GM10266 (cell line): Measurements from ENCODE around the gene NUDT8.

Source experiments
- DNase-seq: peaks from one replicate; pipeline ENCODE4 v3.0.0; 2012; ENCODE audit errors: extremely low spot score
- TF ChIP-seq, protein P1 (sequence below): IDR thresholded peaks from 2 replicates; pipeline ENCODE4 v1.5.1; 2012; ENCODE audit warnings: mild to moderate bottlenecking, low read depth; ENCODE audit not compliant: control insufficient read depth, insufficient read depth; ENCODE audit errors: missing control alignments

NUDT8 gene

DNA sequence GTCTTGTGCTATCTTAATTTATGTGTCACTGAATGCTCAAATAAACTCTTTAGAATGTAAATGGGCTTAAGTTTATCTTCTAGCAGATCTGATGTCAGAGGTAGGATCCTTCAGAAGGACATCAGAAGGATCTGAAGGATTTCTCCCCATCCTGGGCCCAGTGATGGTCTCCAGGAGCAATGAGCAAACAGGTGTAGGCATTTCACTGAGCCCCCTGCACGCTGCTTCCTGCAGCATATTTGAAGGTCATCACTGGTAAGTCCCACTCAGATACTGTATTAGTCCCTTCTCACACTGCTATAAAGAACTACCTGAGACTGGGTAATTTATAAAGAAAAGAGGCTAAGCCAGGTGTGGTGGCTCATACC lies 41.6 kb downstream of the NUDT8 start:
- DNase-seq, result no peak
- TF ChIP-seq, protein P1, sequence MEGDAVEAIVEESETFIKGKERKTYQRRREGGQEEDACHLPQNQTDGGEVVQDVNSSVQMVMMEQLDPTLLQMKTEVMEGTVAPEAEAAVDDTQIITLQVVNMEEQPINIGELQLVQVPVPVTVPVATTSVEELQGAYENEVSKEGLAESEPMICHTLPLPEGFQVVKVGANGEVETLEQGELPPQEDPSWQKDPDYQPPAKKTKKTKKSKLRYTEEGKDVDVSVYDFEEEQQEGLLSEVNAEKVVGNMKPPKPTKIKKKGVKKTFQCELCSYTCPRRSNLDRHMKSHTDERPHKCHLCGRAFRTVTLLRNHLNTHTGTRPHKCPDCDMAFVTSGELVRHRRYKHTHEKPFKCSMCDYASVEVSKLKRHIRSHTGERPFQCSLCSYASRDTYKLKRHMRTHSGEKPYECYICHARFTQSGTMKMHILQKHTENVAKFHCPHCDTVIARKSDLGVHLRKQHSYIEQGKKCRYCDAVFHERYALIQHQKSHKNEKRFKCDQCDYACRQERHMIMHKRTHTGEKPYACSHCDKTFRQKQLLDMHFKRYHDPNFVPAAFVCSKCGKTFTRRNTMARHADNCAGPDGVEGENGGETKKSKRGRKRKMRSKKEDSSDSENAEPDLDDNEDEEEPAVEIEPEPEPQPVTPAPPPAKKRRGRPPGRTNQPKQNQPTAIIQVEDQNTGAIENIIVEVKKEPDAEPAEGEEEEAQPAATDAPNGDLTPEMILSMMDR, result no peak

DNA sequence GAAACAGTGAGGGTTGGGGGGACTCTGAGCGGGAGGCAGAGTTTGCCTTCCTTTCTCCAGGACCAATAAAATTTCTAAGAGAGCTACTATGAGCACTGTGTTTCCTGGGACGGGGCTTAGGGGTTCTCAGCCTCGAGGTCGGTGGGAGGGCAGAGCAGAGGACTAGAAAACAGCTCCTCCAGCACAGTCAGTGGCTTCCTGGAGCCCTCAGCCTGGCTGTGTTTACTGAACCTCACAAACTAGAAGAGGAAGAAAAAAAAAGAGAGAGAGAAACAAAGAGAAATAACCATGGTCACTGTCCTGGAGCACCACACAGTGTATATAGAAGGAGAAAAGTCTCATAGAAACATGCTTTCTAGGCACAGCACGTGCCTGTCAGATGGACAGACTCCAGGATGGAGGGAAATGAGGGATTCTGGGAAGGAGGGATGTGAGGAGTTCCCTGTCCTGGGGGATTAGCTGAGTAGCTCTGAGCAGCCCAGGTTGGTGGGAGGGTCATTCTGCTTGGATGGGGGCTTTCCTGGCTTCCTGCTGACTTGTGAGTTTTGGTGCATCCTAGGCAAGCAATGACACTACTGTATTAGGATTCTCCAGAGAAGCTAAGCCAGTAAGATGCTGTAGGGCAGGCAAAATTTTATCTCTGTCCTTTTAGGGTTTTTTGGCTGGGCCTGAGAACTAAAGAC lies 43.0 kb downstream of the NUDT8 start:
- DNase-seq, result no peak
- TF ChIP-seq, protein P1, result no peak

DNA sequence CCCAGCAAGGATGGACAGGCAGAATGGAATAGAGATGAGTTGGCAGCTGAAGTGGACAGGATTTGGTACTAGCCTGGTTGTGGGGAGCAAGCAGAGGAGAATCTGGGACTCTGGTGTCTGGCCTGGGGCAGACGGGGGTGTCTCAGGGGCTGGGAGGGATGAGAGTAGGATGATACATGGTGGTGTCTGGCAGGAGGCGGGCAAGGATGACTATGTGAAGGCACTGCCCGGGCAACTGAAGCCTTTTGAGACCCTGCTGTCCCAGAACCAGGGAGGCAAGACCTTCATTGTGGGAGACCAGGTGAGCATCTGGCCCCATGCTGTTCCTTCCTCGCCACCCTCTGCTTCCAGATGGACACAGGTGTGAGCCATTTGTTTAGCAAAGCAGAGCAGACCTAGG lies 43.8 kb downstream of the NUDT8 start:
- TF ChIP-seq, protein P1, result no peak

DNA sequence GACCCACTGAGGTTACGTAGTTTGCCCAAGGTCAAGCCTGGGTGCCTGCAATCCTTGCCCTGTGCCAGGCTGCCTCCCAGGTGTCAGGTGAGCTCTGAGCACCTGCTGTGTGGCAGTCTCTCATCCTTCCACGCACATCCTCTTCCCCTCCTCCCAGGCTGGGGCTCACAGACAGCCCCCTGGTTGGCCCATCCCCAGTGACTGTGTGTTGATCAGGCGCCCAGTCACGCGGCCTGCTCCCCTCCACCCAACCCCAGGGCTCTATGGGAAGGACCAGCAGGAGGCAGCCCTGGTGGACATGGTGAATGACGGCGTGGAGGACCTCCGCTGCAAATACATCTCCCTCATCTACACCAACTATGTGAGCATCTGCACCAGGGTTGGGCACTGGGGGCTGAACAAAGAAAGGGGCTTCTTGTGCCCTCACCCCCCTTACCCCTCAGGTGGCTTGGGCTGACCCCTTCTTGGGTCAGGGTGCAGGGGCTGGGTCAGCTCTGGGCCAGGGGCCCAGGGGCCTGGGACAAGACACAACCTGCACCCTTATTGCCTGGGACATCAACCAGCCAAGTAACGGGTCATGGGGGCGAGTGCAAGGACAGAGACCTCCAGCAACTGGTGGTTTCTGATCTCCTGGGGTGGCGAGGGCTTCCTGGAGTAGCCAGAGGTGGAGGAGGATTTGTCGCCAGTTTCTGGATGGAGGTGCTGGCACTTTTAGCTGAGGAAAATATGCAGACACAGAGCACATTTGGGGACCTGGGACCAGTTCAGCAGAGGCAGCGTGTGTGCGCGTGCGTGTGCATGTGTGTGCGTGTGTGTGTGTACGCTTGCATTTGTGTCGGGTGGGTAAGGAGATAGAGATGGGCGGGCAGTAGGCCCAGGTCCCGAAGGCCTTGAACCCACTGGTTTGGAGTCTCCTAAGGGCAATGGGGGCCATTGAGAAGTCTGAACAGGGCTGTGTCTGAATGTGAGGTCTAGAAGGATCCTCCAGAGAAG lies 44.6 kb downstream of the NUDT8 start:
- TF ChIP-seq, protein P1, result no peak
- no peak for DNase-seq

More for the DNA sequence above, 43.8 kb downstream of the NUDT8 start:
- DNase-seq, result no peak

DNA sequence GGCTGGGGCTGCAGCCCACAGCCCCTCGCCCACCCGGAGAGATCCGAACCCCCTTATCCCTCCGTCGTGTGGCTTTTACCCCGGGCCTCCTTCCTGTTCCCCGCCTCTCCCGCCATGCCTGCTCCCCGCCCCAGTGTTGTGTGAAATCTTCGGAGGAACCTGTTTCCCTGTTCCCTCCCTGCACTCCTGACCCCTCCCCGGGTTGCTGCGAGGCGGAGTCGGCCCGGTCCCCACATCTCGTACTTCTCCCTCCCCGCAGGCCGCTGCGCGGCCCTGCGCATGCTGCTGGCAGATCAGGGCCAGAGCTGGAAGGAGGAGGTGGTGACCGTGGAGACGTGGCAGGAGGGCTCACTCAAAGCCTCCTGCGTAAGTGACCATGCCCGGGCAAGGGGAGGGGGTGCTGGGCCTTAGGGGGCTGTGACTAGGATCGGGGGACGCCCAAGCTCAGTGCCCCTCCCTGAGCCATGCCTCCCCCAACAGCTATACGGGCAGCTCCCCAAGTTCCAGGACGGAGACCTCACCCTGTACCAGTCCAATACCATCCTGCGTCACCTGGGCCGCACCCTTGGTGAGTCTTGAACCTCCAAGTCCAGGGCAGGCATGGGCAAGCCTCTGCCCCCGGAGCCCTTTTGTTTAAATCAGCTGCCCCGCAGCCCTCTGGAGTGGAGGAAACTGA lies 45.4 kb downstream of the NUDT8 start:
- peak; percentile 55 for DNase-seq

DNA sequence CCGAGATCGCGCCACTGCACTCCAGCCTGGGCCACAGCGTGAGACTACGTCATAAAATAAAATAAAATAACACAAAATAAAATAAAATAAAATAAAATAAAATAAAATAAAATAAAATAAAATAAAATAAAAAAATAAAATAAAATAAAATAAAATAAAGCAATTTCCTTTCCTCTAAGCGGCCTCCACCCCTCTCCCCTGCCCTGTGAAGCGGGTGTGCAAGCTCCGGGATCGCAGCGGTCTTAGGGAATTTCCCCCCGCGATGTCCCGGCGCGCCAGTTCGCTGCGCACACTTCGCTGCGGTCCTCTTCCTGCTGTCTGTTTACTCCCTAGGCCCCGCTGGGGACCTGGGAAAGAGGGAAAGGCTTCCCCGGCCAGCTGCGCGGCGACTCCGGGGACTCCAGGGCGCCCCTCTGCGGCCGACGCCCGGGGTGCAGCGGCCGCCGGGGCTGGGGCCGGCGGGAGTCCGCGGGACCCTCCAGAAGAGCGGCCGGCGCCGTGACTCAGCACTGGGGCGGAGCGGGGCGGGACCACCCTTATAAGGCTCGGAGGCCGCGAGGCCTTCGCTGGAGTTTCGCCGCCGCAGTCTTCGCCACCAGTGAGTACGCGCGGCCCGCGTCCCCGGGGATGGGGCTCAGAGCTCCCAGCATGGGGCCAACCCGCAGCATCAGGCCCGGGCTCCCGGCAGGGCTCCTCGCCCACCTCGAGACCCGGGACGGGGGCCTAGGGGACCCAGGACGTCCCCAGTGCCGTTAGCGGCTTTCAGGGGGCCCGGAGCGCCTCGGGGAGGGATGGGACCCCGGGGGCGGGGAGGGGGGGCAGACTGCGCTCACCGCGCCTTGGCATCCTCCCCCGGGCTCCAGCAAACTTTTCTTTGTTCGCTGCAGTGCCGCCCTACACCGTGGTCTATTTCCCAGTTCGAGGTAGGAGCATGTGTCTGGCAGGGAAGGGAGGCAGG lies 46.2 kb downstream of the NUDT8 start, which contains the start of gene GSTP1:
TSS of gene GSTP1 (plus strand) at position 566 of the 958 bp plus-strand sequence. CDS start at position 598, 32 bp downstream.
- DNase-seq, result peak; percentile 89
- TF ChIP-seq, protein P1, result peak; percentile 74

More for the DNA sequence above, 45.4 kb downstream of the NUDT8 start:
- TF ChIP-seq, protein P1, result no peak
